ENCODE results near the gene SOSTDC1. TPM values are rescaled to one million over a fixed set of nuclear protein-coding genes. Genes with fewer than 3 reads are reported as not detected.

SOSTDC1 gene
- total RNA-seq, 1 donor from 2014 or later = not detected

Other genes with a start within 250 kb of the SOSTDC1 start
- gene CRPPA, start 44.2 kb downstream of the SOSTDC1 start, total RNA-seq = 0.91 and 1.1 TPM in 2 replicates
- not detected in 2 replicates for gene LRRC72, start 61.1 kb upstream of the SOSTDC1 start, total RNA-seq
- 6.9 and 8.4 TPM in 2 replicates for gene ANKMY2, start 180.0 kb upstream of the SOSTDC1 start, total RNA-seq
- 94.3 and 101 TPM in 2 replicates for gene BZW2, start 180.4 kb upstream of the SOSTDC1 start, total RNA-seq

All from activated T-helper 1 cell treated with anti-CD3 and anti-CD28 coated beads, Interleukin-12 subunit alpha, Interleukin-12 subunit beta, Interleukin-2, Interleukin-4 antibody, amounts not matched to agents 30 ng/mL and 10 ng/mL and 1 ng/mL, durations not matched to agents 14 hours and 24 hours and 36 hours (primary cell).